Fibroblast of pulmonary artery (primary cell): Measurements from ENCODE around the gene ECI1.

Source experiments
- DNase-seq: peaks from one replicate; pipeline ENCODE4 v3.0.0-alpha.2; 2010; ENCODE audit warnings: low read depth
- H3K4me3 ChIP-seq: replicated peaks from 2 replicates; pipeline ENCODE4 v1.5.1; 2011; ENCODE audit warnings: low read depth, mild to moderate bottlenecking, control low read depth, low read length, moderate library complexity
- CTCF ChIP-seq: IDR thresholded peaks from 2 replicates; pipeline ENCODE4 v1.5.1; 2011; ENCODE audit warnings: mild to moderate bottlenecking, control low read depth, low read length, inconsistent platforms; ENCODE audit errors: missing control alignments

The ECI1 gene

DNA sequence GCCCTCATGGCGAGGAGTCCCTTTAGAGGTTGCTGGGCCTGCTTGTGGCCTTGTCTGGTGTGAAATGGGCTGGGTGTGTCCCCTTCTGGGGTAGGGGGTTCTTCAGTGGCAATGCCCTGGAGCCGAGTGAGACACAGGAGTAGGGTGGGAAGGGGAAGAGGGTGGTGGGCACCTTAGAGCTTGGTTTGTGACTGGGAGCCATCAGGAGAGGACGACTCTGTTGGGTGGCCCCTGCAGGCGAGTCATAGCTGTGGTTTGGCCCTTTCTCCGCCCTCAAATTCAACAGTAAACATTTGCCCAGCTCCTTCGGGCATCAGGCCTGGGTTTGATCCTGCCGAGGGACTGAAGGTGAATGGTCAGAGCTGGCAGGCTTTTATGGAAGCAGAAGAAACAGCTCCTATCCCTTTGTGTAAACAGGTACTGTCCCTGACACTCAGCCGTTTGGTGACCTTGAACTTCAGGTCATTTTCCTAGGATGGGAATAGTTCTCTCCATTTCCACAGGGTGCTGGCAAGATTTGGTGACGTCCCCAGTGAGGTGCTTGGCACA is 25.1 kb downstream of the ECI1 start:
- no peak for DNase-seq
- no peak overlapping the region for H3K4me3 ChIP-seq
- TF ChIP-seq CTCF, result no peak

- peak; percentile 63 for DNase-seq
- peak; percentile 28 for TF ChIP-seq CTCF
- peak overlapping the region; percentile 88 for H3K4me3 ChIP-seq
These were observed 27.4 kb downstream of the ECI1 start for GRCh38 chr16:2223942-2224486.

GRCh38 chr16:2223221-2223941 is 28.0 kb downstream of the ECI1 start, which contains the start of gene E4F1:
E4F1 (plus strand) TSS chr16:2223591; CDS start chr16:2223614, 23 bp downstream.
- DNase-seq, result peak; percentile 100

DNA sequence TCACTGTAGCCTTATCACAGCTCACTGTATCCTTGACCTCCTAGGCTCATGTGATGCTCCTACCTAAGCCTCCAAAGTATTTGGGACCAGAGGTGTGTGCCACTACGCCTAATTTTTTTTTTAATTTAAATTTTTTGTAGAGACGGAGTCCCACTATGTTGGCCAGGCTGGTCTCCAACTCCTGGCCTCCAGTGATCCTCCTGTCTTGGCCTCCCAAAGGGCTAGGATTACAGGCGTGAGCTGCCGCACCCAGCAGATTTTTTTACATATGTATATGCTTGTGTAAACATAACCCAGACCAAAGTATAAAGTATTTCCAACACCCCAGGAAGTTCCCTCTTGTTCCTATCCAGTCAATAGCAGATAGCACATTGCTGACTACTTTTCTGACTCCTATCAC is 35.1 kb downstream of the ECI1 start:
- TF ChIP-seq CTCF, result no peak
- no peak for DNase-seq
- H3K4me3 ChIP-seq, result no peak overlapping the region

More at GRCh38 chr16:2223221-2223941, 28.0 kb downstream of the ECI1 start, which contains the start of gene E4F1:
- no peak for TF ChIP-seq CTCF
- peak within 1 kb of the TSS; percentile 88 for H3K4me3 ChIP-seq

DNA sequence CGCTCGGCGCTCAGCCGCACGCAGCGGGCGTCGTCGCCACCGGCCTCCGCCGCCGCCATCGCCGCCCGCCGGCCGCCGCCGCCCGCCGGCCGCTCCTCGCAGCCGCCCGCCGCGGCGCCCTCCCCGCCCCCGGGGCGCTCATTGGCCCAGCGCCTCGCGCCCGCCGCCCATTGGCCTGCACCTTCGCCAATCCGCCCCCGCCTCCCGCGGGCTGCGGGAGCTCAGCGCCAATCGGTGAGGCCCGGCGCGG is 36.7 kb downstream of the ECI1 start, which contains the start of gene PGP:
TSS of gene PGP (minus strand) at position 122 of the 250 bp plus-strand sequence. CDS start at position 59, 63 bp downstream.
- no peak for DNase-seq
- peak within 1 kb of the TSS; percentile 72 for H3K4me3 ChIP-seq
- TF ChIP-seq CTCF, result no peak

DNA sequence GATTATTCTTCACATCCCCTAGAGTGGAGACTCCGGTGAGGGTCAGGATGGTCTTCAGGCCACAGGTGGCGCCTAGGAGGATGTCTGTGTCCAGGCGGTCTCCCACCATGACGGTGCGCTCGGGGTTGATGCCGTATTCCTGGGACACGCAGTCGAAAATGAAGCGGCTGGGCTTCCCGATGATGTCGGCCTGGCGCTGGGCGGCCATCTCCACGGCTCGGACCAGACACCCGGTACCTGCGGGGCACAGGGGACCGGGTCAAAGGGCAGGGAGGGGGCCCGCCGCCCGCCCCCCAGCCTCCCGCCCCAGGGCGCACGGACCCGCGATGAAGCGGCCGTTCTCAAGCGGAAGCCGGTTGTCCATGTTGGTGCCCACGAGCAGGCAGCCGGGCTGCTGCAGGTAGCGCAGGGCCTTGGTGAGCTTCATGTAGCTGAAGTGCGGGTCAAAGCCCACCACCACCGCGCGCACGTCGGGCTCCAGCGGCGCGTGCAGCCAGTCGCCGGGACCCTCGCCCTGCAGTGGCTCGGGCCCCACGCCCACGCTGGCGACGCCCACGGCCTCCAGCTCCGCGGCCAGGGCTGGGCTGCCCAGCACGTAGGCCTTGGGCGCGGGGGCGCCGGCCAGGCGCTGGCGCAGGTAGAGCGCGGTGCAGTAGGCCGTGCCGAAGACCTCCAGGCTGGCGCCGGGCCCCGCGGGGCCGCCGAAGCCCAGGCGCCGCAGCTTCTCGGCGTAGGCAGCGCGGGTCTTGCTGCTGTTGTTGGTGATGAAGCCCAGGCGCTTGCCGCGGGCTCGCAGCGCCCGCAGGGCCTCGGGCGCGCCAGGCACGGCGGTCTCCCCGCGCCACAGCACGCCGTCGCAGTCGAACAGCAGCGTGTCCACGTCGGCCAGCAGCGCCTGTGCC is 37.3 kb downstream of the ECI1 start:
- no peak for DNase-seq
- TF ChIP-seq CTCF, result no peak
- H3K4me3 ChIP-seq, result peak overlapping the region; percentile 57
